Measurements from ENCODE around the gene OSGEP.

Gene OSGEP

DNA sequence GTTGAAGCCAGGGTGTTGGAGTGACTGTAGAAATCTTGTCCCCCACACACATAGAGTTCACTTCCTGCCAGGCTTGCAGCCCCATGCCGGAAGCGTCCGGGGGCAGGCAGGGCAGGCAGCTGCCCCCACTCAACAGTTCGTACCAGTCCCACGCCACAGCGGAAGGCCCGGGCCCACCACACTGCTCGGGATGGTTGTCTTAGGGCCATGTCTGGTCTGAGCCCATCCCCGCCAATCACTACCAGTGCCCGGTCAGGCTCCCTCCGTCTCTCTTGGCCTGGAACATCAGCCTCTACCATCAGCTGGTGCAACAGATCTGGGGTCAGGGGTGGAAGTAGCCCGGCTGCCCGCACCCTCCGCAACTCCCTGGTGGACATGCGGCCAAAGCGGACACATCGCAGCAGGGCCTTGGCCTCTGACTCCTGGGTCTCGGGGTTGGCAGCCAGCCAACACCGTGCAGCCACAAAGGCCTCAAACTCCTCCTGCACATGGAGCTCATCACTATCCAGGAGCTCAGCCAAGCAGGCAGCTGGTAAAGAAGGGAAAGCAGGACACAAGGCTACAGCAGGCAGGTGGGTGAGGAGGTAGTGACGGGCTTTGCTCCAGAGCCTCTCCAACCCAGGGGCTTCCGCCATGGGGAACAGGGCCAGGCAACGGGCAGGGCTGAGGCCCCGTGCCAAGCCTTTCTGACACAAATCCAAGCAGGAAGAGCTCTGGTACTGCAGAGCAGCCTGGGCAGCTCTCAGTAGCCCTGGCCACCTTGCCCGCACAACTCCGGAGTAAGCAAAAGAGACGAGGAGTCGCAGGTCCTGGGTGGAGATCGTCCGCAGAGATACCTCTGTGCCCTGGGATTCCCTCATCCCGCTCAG lies 24.6 kb downstream of the OSGEP start:
- no peak for DNase-seq (ENCODE audit: low read depth)

DNA sequence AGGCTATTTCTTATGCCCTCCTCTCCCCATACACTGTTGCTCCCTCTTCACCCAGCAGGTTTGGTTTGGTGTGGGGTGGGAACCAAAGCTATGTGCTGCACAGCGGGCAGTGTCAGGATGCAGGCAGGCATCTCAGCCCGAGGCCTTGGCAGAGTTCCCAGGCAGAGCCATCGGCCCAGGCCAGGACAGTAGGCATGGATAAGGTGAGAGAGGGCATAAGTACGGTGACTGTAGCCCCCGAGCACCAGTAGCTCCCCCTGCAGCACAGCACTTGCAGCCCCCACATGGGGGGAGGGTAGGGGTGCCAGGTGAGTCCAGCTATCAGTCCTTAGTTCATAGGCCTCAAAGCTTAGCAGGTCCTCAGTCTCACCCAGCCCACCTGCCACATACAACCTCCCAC lies 25.8 kb downstream of the OSGEP start:
- DNase-seq (ENCODE audit: low read depth), result no peak

DNA sequence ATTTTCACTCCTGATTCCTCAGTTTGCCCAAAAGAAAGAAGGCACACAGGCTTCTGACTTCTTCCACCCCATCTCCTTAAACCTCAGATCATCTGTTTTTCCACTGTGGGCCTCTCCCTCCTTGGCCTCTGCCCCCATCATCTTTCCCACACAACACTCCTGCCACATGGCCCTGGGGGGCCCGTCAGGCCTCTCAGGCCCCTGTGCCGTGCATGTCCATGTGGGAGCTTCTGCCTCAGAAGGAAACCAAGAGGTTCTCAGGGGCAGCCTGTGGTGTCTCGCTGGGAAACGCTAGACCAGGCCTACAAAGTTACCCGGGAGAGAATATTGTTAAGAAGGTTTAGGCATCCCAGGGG lies 26.6 kb downstream of the OSGEP start:
- DNase-seq (ENCODE audit: low read depth), result no peak

DNA sequence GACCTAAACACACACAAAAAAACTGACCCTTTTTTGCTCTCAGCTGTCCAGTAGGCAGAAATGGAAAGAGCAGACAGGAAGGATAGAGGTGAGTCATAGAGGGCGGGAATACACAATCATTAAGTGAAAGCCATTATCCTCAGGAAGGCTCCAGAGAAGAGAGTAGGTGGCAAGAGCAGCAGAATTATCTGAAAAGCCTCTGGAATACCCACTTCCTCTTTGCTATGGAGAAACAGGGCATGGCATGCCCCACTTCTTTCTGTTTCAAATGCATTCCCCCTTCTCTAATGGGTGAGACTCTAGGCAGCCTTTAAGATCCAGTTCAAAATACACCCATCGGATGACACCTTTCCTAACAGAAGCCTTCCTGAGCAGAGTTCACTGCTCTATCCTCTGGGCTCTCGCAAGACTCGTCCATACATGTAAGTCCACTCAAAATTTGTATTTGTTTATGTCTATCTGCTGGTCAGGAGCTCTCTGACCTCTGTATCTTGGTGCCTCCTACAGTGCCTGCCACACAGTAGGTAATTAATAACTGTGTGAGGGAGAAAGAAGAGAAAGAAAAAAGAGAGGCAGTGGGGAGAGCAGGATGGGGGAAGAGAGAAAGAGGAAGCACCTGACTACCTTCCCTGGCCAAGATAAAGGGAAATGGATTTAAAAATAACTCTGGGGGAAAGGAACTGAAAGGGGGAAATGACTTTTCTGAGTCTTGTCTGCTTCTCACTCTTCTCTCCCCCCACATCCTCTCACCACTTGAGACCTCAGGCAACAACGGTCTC lies 27.2 kb downstream of the OSGEP start:
- no peak for DNase-seq (ENCODE audit: low read depth)

DNA sequence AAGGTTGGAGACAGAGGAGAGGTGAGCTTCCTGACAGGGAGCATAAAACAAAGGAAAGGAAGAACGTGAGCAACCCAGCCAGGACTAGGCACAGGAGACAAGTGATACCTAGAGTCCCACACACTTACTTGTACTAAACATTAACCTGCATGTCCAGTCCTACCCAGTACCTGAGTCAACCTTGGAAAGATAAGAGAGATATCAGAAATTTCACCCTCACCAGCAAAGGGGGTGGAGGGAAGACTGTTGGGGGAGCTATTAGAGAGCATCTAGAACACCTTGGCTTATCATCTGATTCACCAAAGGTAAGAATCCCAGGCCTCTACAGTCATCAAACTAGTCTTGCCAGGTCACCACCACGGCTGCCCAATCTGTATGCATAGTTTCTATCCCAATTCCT lies 29.8 kb downstream of the OSGEP start:
- DNase-seq (ENCODE audit: low read depth), result no peak

DNA sequence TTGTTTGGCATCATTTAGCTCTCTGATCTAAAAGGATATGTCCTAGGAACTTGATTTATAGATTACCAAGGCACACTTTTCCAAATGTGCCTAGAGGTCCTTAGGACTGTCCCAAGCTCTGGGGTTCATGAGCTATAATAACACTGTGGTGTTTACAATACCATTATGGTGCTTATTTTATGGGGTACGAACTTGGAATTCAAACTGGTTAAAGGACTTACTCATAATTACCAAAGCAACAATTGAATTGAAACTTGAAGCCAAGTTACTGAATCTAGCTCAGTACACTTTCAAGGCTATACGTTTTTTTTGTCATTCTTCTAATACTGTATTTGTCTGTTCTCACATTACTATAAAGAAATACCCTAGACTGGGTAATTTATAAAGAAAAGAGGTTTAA lies 31.7 kb downstream of the OSGEP start:
- no peak for DNase-seq (ENCODE audit: low read depth)

DNA sequence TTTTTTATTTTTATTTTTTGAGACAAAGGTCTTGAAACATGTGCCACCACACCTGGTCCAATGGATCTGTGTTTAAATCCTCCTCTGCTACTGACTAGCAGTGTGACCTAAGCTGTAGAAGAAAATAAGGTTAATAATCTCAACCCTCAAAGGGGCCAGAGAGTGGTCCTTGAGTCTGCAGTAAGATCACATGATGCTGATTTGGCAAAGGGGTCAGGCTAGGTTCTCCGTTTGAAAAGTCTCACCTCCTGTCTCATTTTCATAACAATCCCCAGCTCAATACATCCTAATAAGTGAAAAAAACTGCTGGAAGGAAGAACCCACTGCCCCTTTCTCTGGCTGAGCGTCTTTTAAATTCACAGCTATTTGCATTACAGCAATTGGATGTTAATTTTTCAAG lies 33.3 kb downstream of the OSGEP start:
- DNase-seq (ENCODE audit: low read depth), result no peak

DNA sequence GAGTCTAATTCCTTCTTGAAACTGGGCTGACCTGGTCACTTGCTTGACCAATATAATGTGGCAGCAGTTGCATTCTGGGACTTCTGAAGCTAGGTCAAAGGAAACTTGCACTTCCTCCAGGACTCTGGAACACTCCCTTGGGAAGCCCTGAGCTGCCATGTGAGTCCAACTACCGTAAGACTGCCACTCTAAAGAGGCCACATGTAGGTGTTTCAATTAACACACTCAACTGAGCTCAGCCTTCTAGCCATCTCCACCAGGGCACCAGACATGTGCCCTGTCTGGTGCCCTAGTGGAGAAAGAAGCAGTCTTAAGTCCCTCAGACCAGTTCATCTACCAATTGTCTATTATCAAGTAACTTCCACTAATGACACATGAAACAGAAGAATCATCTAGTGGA lies 35.2 kb downstream of the OSGEP start:
- DNase-seq (ENCODE audit: low read depth), result no peak

DNA sequence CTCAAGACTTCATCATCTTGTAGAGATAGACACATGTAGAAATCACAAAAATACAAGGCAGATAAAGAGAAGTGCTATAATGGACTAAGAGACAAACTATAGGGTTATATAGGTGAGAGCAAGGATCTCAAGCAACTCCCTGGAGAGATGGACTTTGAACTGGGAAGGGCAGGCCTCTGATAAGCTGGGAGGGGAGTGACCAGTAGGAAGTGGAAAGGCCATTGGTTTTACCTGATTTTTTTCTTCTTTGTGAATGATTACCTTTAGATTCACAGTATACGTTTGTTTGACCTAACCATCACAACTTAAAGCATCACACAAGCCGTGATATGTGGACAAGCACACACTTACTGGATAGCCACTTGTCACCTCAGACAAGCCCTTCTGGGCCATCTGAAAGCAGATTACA lies 36.1 kb downstream of the OSGEP start:
- no peak for DNase-seq (ENCODE audit: low read depth)

DNA sequence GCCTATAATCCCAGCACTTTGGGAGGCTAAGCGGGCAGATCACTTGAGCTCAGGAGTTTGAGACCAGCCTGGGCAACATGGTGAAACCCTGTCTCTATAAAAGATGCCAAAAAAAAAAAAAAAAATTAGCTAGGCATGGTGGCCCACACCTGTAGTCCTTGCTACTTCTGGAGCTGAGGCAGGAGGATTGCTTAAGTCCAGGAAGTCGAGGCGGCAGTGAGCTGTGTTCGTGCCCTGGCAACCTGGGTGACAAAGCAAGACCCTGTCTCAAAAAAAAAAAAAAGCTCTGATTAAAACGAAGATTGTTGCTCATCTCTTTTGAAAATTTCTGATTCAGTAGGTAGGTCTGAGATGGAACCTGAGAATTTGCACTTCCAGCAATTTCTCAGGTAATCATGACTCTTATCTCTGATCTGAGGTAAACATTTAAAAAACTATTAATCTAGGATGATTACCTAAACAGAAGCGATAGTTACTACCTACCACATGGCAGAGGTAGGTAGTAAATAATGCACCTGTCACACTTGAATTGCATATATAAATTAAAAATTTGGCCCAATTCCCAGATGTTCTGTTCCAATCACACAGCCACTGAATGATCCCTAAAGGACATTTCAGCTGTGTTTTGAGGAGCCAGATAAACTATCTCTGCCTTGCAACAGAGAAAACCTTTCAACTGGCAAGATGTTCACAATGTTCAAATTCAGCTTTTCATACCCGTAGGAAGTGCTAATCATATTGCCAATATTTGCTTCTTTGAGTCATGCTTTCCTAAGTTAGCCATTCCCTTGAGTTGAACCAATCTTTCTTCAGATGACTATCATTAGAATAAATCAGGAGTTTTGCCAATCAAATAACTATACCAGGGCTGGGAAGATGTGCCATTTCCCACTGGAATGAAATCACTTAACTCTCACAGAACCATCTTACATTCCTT lies 37.1 kb downstream of the OSGEP start:
- DNase-seq (ENCODE audit: low read depth), result no peak

DNA sequence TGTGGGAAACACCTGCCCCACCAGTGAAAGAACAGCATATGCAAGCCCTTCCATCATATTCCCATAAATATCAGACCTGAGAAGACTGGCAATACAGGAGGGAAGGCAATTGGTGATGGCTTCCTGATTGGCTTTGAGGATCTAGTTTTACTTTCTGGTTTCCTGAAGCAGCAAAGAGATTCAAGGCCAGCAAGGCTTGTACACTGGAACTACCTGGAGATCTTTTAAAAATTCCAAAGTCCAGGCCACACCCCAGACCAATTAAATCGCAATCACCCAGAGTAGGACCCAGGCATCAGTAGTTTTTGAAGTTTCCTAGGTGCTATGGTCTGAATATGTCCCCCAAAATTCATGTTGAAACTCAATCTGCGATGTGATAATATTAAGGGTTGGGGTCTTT lies 38.4 kb downstream of the OSGEP start:
- DNase-seq (ENCODE audit: low read depth), result no peak

DNA sequence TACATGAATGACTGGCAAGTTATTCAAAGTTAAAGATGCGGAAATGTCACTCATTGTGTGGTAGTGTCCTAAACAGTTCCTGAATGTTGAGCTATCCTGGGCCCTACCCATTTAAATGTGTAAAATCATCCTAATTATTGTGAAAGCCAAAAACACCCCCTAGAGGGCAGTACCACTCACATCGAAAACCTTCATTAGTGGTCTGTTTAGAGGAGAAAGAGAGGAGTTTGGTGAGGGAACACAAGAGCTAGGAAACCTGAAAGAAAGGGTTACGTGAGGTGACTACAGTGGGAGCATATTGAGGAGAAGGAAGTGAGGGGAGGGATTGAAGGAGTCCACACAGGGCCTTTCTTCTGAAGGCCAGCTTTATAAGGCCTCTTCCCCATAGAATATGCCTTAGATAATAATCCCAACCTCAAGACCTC lies 38.8 kb downstream of the OSGEP start:
- DNase-seq (ENCODE audit: low read depth), result no peak

DNA sequence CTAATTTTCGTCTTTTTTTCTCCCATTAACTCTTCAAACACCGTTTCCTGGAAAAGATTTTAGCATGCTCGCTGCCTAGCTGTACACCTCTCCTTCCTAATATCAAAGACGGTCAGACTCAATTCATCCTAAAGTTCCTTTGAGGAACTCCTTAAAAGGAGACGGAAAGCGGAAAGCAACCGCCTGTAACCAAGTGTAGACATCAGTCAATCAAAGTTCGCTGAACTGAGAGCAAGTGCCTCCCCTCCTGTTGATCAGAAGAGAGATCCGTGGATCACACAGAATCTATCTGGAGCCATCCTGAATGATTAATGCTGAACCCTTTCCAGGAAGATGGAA lies 40.9 kb downstream of the OSGEP start:
- no peak for DNase-seq (ENCODE audit: low read depth)

DNA sequence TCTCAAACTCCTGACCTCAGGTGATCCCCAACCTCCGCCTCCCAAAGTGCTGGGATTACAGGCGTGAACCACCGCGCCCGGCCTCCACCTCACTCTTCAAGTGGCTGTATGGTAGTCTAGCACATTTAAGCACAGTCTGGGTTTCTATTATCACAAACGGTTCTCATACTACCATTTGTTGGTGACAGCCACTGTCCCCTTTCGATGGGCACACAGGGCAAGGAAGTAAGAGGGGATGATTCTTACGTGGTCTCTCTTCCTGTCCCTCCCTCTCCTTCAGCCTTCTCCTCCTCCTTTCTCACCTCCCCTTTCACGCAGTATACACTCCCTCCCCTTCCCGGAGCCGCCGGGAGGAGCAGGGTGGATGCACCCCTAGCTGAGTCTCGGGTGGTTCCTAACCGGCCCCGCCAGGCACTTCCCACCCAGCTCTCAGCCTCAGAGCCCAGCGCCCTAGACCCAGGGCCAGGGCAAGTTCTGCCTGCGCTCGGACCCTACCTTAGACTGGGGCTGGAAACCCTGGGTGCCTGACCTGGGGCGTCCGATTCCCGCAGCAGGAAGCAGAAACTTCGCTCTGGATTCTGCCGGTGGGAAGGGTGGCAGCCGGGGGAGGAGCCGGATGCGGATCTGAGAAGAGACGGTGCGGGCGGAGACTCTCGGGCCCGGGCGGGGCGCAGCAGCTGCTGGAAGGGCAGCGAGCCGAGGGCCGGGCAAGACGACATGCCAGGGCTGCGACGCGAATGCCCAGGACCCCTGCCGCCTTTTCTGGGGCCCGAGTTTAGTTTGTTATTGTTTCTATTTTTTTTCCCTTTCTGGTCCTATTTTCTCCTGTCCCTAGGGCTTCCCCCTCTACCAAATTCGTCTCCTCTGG lies 41.5 kb downstream of the OSGEP start, which contains the start of gene TEP1:
TSS of gene TEP1 (minus strand) at position 626 of the 868 bp plus-strand sequence. CDS start 5,062 bp downstream, outside the sequence.
- peak; percentile 58 for DNase-seq (ENCODE audit: low read depth)

DNA sequence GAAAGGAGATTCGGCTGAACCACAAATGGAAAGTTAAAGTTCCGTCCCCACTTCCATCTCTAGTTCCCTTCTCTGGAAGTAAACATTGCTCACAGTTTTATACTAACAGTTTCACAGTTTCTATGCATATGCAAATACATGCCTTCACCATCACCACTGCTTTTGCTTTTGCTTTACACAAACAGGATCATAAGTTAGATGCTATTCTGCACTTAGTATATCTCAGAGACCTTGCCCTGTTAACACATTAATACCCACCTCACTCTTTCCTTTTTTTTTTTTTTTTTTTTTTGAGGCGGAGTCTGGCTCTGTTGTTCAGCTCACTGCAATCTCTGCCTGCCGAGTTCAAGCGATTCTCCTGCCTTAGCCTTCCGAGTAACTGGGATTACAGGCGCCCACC lies 42.2 kb downstream of the OSGEP start:
- DNase-seq (ENCODE audit: low read depth), result no peak

DNA sequence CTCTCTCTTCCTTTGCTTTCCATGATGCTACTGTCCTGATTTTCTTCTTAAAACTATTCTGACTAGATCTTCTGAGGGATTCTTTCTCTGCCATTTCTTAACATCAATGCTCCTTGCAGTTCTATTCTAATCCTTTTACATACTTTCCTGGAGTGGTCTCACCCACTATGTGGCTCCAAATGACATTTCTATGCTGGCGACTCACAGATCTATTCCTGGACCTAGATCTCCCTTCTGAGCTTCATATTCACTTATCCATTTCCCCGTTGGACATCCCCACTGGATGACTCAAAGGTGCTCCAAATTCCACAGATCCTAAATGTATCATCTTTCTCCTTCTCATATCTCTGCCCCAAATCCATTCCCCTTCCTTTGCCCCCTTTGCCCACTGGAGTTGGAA lies 45.4 kb downstream of the OSGEP start:
- no peak for DNase-seq (ENCODE audit: low read depth)

DNA sequence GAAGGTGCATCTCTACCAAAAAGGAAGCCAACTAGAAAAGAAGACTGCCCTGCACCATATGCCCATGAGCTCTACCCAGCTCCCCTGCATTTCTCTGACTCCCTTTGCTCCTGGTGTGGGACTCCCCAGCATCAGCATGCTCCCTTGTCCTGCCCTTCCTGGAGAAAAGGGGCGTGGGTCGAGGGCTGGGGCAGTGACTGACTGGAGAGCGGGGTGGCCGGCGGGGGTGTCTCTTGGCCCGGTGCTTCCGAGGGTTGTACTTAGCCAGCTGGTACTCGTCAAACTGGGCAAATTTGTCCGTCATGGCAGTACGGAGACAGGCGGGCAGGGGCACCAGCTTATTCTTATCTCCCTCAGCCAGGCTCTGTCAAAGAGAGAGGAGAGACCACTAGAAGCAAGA lies 51.1 kb downstream of the OSGEP start:
- DNase-seq (ENCODE audit: low read depth), result no peak

DNA sequence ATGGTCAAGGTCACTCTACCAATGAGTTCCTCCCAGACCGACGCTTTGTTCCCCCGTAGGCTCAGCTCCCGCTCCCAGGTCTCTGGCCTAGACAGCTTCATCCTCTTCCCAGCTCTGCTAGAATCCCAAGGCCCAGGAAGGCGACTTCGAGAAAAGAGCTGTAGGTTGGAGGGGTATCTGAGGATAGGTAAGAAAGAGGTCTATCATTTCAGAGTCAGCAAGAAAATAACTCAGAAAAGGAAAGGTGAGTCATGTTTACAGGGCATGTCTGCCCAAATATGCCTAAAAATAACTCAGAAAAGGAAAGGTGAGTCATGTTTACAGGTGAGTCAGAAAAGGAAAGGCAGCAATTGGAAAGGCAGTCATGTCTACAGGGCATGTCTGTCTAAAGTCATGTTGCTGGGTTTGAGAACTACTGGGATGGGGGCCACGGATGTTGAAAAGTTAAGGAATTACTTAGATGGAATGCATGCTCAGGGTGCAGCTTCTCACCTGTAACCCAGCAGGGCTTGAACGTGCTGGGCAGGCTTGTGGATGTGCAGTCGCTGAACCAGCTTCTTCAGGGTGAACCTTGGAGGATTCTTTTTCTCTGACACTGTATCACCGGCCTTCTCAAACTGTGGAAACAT lies 53.5 kb downstream of the OSGEP start:
- no peak for DNase-seq (ENCODE audit: low read depth)

DNA sequence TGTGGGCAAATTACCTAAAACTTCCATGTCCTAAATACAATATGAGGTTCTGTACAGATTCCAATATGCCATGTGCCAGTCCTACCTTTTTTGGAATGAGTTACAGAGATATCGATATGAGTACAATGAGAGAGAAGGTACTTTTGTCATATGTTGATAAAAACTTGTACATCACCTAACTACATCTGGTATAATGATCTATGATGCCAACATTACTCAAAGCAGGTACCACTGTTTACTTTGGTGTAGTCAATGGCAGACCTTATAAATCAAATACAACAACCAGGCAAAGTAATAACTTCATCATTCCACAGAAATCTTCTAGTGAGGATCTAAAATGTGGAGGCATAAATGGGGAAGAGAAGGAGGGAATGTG lies 54.0 kb downstream of the OSGEP start:
- no peak for DNase-seq (ENCODE audit: low read depth)

DNA sequence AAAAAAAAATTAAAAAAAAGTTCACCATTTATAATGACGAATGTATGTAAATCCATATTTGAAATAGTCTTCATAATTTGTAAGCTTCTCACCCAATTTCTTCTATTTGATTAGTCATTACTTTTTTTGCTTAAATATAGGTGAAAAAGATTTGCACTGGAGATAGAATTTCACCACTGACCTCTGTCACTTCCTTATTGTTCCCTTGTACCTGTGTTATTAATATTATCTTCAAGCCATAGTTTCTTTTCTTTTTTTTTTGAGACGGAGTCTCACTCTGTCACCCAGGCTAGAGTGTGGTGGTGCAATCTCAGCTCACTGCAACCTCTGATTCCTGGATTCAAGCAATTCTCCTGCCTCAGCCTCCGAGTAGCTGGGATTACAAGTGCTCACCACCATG lies 57.1 kb downstream of the OSGEP start:
- no peak for DNase-seq (ENCODE audit: low read depth)
